Nephron (organoid): ENCODE measurements around the gene EDN1.
"Not testable (repeated sequence)": the region's sequence is repeated elsewhere in the genome, so short reads cannot be mapped to it uniquely, and the experiment has no call there.

ENCODE experiments used
- H3K27ac Mint-ChIP-seq, 3 experiments: 2 replicates each; pipeline ENCODE4 v1.8.0; 2020; ENCODE audit warnings: mixed read lengths in 3 of 3, mild to moderate bottlenecking in 2 of 3, moderate library complexity in 1 of 3
- H3K27me3 Mint-ChIP-seq: 2 replicates; pipeline ENCODE4 v1.8.0; 2021; ENCODE audit warnings: low read depth, mild to moderate bottlenecking, moderate library complexity, mixed read lengths
- H3K36me3 Mint-ChIP-seq: 2 replicates; pipeline ENCODE4 v1.8.0; 2020; ENCODE audit warnings: low read depth, mixed read lengths
- H3K4me1 Mint-ChIP-seq: 2 replicates; pipeline ENCODE4 v1.8.0; 2020; ENCODE audit warnings: mixed read lengths
- H3K4me3 Mint-ChIP-seq, 3 experiments: 2 replicates each; pipeline ENCODE4 v1.8.0; 2020; ENCODE audit warnings: mild to moderate bottlenecking in 3 of 3, mixed read lengths in 3 of 3, moderate library complexity in 2 of 3
- H3K9me3 Mint-ChIP-seq: 2 replicates; pipeline ENCODE4 v1.8.0; 2020; ENCODE audit warnings: mixed read lengths
- TF ChIP-seq, protein P1 (sequence below), 3 experiments: fragments of 200-600 bp; sonication (generic); IDR thresholded peaks; one replicate each; pipeline ENCODE4 v1.5.0; 2021; ENCODE audit warnings: antibody characterized with exemption in 3 of 3; ENCODE audit not compliant: unreplicated experiment in 3 of 3

Gene EDN1

DNA sequence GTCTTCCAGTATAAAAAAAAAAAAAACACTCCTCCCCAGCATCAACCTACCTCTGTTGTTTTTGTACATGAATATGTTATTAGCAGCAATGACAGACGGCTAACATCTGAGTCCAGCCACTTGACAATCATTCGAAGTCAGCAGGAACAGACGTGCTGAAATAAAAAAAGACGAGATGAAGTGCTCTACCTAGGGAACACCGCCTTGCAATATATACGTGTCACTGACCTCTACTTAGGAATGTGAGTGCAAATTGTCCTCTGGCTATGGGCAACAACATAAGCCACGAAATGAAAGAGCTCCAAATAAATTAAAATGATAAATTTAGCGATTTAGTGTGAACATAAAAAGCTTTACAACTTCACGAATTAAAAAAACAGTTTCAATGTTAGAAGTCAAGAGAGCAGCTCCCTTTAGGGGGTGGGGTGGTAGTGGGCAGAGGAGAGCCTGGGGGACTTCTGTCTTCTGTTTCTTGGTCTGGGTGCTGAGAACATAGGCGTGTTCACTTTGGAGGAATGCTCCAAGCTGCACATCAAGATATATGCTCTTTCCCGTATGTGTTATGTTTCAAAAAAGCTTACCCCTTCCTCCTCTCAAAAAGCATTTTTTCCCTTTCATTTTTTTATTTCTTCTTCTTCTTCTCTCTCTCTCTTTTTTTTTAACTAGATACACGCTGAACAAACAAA is 23.3 kb downstream of the EDN1 start:
- Mint-ChIP-seq H3K27ac (no peak overlapping the region), H3K36me3 (no peaks in the 10 kb centered on the region), H3K9me3 (peaks cover 2% of the 10 kb centered on the region), H3K4me1 (no peaks in the 10 kb centered on the region), H3K27me3 (peaks cover 3% of the 10 kb centered on the region), H3K4me3 (no peak overlapping the region)
- TF ChIP-seq, protein P1, sequence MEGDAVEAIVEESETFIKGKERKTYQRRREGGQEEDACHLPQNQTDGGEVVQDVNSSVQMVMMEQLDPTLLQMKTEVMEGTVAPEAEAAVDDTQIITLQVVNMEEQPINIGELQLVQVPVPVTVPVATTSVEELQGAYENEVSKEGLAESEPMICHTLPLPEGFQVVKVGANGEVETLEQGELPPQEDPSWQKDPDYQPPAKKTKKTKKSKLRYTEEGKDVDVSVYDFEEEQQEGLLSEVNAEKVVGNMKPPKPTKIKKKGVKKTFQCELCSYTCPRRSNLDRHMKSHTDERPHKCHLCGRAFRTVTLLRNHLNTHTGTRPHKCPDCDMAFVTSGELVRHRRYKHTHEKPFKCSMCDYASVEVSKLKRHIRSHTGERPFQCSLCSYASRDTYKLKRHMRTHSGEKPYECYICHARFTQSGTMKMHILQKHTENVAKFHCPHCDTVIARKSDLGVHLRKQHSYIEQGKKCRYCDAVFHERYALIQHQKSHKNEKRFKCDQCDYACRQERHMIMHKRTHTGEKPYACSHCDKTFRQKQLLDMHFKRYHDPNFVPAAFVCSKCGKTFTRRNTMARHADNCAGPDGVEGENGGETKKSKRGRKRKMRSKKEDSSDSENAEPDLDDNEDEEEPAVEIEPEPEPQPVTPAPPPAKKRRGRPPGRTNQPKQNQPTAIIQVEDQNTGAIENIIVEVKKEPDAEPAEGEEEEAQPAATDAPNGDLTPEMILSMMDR (IDR thresholded peaks at IDR 0.05; ENCODE audit: unreplicated experiment in 3 of 3), result no peak

DNA sequence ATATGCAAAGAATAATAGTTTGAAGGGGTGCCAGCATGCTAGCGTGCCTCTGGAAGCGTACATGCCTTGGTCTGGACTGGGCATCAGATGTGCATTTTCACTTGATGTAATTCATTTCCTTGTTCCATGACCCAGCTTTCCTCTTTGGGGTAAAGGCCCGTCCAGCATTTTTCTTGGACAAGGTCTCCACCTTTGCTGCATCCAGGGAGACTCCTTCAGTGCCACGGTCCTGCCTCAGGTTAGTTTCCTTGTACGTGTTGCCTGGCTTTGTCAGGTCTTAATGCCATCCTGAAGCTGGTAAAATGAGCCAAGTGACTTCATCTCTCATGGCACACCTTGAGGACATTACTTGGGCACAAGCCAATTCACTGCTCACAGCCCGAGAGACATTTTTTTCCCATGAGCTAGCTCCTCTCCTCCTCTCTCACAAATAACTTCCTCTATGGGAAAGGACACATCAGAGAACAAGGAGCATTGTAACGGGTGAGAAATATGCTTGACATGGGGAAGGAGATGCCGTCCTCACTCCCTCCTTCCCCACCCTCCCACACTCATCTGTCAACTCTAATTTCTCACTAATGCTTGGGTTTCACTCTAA is 23.9 kb downstream of the EDN1 start:
- TF ChIP-seq, protein P1 (IDR thresholded peaks at IDR 0.05; ENCODE audit: unreplicated experiment in 3 of 3), result no peak
- Mint-ChIP-seq H3K27ac (no peak overlapping the region), H3K4me3 (no peak overlapping the region), H3K27me3 (peaks cover 3% of the 10 kb centered on the region), H3K36me3 (peaks cover 4% of the 10 kb centered on the region), H3K9me3 (peaks cover 7% of the 10 kb centered on the region), H3K4me1 (no peaks in the 10 kb centered on the region)

DNA sequence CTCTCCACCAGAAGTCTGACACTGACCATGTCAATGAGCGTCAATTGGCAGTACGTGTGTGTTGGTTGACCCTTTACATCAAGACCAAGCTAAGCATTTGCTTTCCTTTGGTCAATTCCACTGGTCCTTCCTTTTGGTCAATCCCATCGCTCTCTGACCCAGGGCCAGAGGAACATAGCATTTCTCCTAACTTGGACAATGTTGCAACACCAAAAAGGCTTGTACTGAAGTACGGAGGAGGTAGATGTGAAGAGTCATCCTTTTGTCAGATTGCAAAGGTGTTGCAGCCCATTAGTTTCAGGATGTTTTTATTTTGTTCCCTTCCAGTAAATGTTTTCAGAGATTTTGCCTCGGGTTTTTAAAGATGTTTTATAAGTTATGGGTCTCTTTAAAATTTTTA is 24.6 kb downstream of the EDN1 start:
- H3K27me3 Mint-ChIP-seq, result peaks cover 3% of the 10 kb centered on the region
- peaks cover 9% of the 10 kb centered on the region for H3K9me3 Mint-ChIP-seq

DNA sequence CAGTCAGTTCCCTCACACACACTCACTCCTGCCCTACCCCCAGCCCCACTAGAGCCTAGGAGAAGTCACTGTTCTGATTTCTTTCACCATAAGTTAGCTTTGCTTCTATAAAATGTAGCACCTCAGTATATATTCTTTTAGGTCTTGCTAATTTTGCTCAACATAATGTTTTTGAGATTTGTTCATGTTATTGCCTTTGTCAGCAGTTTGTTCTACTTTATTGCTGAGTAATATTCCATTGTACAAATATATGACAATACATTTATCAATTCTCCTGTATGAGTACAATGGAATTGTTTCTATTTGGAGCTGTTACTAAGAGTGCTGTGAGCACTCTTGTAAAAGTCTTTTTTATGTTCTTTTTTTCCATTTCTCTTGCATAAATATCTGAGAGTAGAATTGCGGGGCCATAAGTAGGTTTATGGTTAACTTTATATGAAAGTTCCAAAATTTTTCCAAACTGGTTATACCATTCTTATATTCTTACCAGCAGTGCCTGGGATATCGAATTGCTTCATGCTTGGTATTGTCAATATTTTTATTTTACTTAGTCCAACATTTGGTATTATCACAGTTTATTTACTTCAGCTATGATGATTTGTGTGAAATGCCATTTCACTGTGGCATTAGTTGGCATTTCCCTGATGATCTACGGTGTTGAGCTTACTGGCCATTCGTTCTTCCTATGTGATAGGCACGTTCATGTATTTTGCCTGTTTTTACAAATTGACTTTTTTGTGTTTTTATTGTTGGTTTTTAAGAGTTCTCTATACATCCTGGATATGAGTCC is 25.3 kb downstream of the EDN1 start:
- Mint-ChIP-seq H3K9me3 (peaks cover 9% of the 10 kb centered on the region), H3K27ac (no peak overlapping the region), H3K36me3 (peaks cover 5% of the 10 kb centered on the region), H3K4me3 (no peak overlapping the region), H3K4me1 (no peaks in the 10 kb centered on the region), H3K27me3 (peaks cover 3% of the 10 kb centered on the region)
- TF ChIP-seq, protein P1 (IDR thresholded peaks at IDR 0.05; ENCODE audit: unreplicated experiment in 3 of 3), result no peak

More for the DNA sequence above, 24.6 kb downstream of the EDN1 start:
- Mint-ChIP-seq H3K4me3 (no peak overlapping the region), H3K36me3 (peaks cover 5% of the 10 kb centered on the region), H3K27ac (no peak overlapping the region), H3K4me1 (no peaks in the 10 kb centered on the region)
- TF ChIP-seq, protein P1 (IDR thresholded peaks at IDR 0.05; ENCODE audit: unreplicated experiment in 3 of 3), result no peak

DNA sequence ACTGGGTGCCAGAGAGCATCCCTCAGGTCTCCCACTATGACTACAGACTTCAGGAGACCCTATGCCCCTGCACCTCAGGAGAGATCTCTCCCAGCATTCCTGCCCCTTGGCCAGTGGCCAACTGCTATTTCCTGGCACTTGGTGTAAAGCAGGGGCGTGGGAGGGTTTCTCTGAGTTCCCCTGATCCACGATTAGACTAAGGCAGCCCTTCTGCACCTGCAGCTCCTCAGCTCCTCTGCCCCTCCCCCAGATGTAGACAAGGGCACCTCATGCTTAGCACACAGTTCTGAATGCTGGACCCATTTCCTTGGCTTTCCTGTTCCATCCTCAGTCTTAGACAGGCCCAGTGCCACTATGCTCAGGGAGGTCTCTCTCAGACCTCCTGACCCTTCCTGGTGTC is 28.6 kb downstream of the EDN1 start:
- Mint-ChIP-seq H3K36me3 (peaks cover 5% of the 10 kb centered on the region), H3K9me3 (peaks cover 15% of the 10 kb centered on the region), H3K27ac (no peak overlapping the region), H3K4me1 (no peaks in the 10 kb centered on the region), H3K4me3 (no peak overlapping the region), H3K27me3 (peaks cover 6% of the 10 kb centered on the region)
- TF ChIP-seq, protein P1 (IDR thresholded peaks at IDR 0.05; ENCODE audit: unreplicated experiment in 3 of 3), result no peak

DNA sequence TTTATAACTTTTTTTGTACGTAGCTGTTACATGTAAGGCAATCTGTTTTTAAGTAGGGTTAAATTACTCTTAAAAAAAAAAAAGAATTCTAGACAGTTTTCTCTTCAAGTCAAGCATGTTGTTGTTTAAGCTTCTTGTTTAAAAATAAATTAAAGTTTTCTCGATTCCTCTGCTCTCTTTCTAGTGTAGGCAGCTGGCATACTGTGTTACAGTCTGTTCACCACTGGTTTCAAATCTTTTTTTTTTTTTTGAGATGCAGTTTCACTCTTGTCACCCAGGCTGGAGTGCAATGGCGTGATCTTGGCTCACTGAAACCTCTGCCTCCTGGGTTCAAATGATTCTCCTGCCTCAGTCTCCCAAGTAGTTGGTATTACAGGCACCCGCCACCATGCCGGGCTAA is 29.9 kb downstream of the EDN1 start:
- not testable (repeated sequence) for H3K36me3 Mint-ChIP-seq, H3K4me1 Mint-ChIP-seq, H3K27me3 Mint-ChIP-seq, H3K4me3 Mint-ChIP-seq, H3K27ac Mint-ChIP-seq
- peaks cover 15% of the 10 kb centered on the region for H3K9me3 Mint-ChIP-seq
